Smooth muscle cell (in vitro differentiated cells): ENCODE results near the gene GCNA. TPM values are rescaled to one million over a fixed set of nuclear protein-coding genes. Genes with fewer than 3 reads are reported as not detected.

ENCODE experiments used
- DNase-seq: peaks from one replicate; lab custom pipeline; 2025; ENCODE audit not compliant: unreplicated experiment; lab: John Stamatoyannopoulos, UW
- H2AFZ ChIP-seq: fragments of 200-600 bp; sonication (generic); 2 replicates; pipeline ENCODE4 v1.6.0; 2016; ENCODE audit warnings: antibody characterized with exemption, low read depth, mild to moderate bottlenecking
- H3F3A ChIP-seq: fragments of 200-600 bp; sonication (generic); 2 replicates; pipeline ENCODE4 v1.6.0; 2017; ENCODE audit warnings: antibody characterized with exemption, low read depth
- H3K27ac ChIP-seq: fragments of 200-600 bp; sonication (generic); 2 replicates; pipeline ENCODE4 v1.5.1; 2016; ENCODE audit warnings: low read depth, mild to moderate bottlenecking
- H3K27me3 ChIP-seq: fragments of 200-600 bp; sonication (generic); 2 replicates; pipeline ENCODE4 v1.6.1; 2016; ENCODE audit warnings: low read depth, mild to moderate bottlenecking
- H3K36me3 ChIP-seq: fragments of 200-600 bp; sonication (generic); 2 replicates; pipeline ENCODE4 v1.5.1; 2016; ENCODE audit warnings: low read depth
- H3K4me1 ChIP-seq: fragments of 200-600 bp; sonication (generic); 2 replicates; pipeline ENCODE4 v1.5.1; 2016; ENCODE audit warnings: low read depth
- H3K4me2 ChIP-seq: fragments of 200-600 bp; sonication (generic); 2 replicates; pipeline ENCODE4 v1.6.0; 2016; ENCODE audit warnings: mild to moderate bottlenecking
- H3K4me3 ChIP-seq: fragments of 200-600 bp; sonication (generic); 2 replicates; pipeline ENCODE4 v1.5.1; 2016; ENCODE audit warnings: mild to moderate bottlenecking
- H3K79me2 ChIP-seq: fragments of 200-600 bp; sonication (generic); 2 replicates; pipeline ENCODE4 v1.6.0; 2016; ENCODE audit warnings: low read depth, mild to moderate bottlenecking
- H3K9ac ChIP-seq: fragments of 200-600 bp; sonication (generic); 2 replicates; pipeline ENCODE4 v1.6.0; 2016; ENCODE audit warnings: low read depth
- H3K9me3 ChIP-seq: fragments of 200-600 bp; sonication (generic); replicated peaks from 2 replicates; pipeline ENCODE4 v1.5.1; 2016; ENCODE audit warnings: low read depth
- H4K20me1 ChIP-seq: fragments of 200-600 bp; sonication (generic); 2 replicates; pipeline ENCODE4 v1.6.0; 2016; ENCODE audit warnings: low read depth
- WGBS: methylation state at CpG from one replicate; pipeline ENCODE4 v1.1.7; 2016; ENCODE audit warnings: low lambda C conversion rate; 5-methylcytosine and 5-hydroxymethylcytosine counted together
- polyA plus RNA-seq: library from polyadenylated mRNA; unstranded; fragments of >200 nt; fragmentation: Nextera tagmentation; extraction: Ambion mirVana; gene quantifications from 2 replicates; pipeline ENCODE4 v1.2.1, GENCODE V29; 2016
- total RNA-seq: library from RNA; depleted of rRNA; stranded (reverse); fragments of >200 nt; gene quantifications from 2 replicates; pipeline ENCODE4 v1.2.3, GENCODE V29; 2014
- TF ChIP-seq, protein P1 (sequence below): fragments of 200-600 bp; sonication (generic); IDR thresholded peaks from 2 replicates; pipeline ENCODE4 v1.5.1; 2017; ENCODE audit warnings: borderline replicate concordance, mild to moderate bottlenecking, antibody characterized with exemption; ENCODE audit not compliant: insufficient read depth, poor library complexity, severe bottlenecking

GCNA gene
- total and polyA plus RNA-seq, 2 experiments from 2014 or later = 0.51 to 0.94 TPM

DNA sequence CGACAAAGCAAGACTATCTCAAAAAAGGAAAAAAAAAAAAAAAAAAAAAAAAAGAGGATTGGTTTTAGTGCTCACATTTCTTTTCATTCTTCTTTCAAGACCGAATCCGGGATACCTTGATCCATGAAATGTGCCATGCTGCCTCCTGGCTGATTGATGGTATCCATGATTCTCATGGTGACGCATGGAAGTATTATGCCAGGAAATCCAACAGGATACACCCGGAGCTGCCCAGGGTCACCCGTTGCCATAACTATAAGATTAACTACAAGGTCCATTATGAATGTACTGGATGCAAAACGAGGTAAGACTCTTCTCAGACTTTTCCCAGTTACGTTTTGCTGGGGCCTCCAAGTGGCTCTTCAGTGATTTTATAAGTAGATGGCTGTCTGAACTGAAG is 34.0 kb downstream of the GCNA start:
- no peaks in the 10 kb centered on the region for H3K36me3 ChIP-seq
- no peak overlapping the region for H3K4me3 ChIP-seq
- no peaks in the 10 kb centered on the region for H3F3A ChIP-seq
- H4K20me1 ChIP-seq = no peaks in the 10 kb centered on the region
- no peak for DNase-seq
- H3K27ac ChIP-seq = no peak overlapping the region
- no peak overlapping the region for H3K9ac ChIP-seq
- H3K4me1 ChIP-seq = no peaks in the 10 kb centered on the region
- no peak overlapping the region for H2AFZ ChIP-seq
- H3K4me2 ChIP-seq = no peak overlapping the region
- WGBS = 82% methylated on average over 8 of the region's 8 CpGs
- H3K27me3 ChIP-seq = no peaks in the 10 kb centered on the region
- TF ChIP-seq, protein P1, sequence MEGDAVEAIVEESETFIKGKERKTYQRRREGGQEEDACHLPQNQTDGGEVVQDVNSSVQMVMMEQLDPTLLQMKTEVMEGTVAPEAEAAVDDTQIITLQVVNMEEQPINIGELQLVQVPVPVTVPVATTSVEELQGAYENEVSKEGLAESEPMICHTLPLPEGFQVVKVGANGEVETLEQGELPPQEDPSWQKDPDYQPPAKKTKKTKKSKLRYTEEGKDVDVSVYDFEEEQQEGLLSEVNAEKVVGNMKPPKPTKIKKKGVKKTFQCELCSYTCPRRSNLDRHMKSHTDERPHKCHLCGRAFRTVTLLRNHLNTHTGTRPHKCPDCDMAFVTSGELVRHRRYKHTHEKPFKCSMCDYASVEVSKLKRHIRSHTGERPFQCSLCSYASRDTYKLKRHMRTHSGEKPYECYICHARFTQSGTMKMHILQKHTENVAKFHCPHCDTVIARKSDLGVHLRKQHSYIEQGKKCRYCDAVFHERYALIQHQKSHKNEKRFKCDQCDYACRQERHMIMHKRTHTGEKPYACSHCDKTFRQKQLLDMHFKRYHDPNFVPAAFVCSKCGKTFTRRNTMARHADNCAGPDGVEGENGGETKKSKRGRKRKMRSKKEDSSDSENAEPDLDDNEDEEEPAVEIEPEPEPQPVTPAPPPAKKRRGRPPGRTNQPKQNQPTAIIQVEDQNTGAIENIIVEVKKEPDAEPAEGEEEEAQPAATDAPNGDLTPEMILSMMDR = no peak
- H3K9me3 ChIP-seq = no peaks in the 10 kb centered on the region
- no peaks in the 10 kb centered on the region for H3K79me2 ChIP-seq

DNA sequence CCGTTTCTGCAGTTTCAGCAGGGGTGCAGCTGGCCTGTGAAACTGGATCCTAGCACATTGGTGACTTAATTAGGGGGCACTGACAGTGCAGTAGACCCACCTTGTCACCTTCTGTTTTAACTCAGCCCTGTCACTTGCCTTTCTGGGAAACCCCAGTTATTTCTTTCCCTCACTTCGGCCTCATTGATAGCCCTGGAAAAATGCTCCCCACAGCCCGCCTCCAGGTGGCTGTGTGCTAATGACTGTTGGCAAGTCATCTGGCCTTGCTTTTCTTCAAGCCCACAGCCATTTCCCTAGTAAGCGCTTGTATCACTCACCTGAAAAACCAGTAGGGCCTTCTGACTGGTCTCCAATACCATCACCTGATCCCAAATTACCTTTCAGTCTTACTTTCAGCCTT is 36.8 kb downstream of the GCNA start:
- Histone ChIP-seq H3K27me3 (no peaks in the 10 kb centered on the region), H3K9ac (no peak overlapping the region), H3K36me3 (no peaks in the 10 kb centered on the region), H2AFZ (no peak overlapping the region), H3K4me2 (no peak overlapping the region), H4K20me1 (no peaks in the 10 kb centered on the region), H3K4me1 (no peaks in the 10 kb centered on the region), H3K9me3 (no peaks in the 10 kb centered on the region), H3K79me2 (no peaks in the 10 kb centered on the region), H3K4me3 (no peak overlapping the region), H3F3A (no peaks in the 10 kb centered on the region), H3K27ac (no peak overlapping the region)
- 91% methylated on average over 4 of the region's 4 CpGs for WGBS
- DNase-seq = no peak
- TF ChIP-seq, protein P1 = no peak

DNA sequence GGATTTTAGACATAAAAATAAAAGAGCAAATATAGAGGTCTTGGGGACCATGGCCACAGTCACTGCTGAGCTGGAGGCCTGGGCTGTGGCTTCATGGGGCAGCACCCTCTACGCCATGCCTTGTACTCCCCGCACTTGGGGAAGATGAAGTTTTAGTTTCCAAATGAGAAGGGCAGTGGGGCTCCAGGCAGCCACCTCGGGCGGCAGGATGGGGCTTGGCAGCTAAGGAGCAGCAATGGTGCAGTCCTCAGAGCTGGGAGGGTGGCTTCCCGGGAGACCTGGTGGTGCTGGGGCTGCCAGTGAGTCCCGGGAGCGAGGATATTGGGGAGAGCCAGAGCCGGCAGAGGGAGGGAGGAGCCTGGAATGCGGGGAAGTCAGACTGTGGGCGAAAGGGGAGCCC is 37.7 kb downstream of the GCNA start:
- H2AFZ ChIP-seq = no peak overlapping the region
- no peaks in the 10 kb centered on the region for H3K9me3 ChIP-seq
- TF ChIP-seq, protein P1 = no peak
- H4K20me1 ChIP-seq = no peaks in the 10 kb centered on the region
- no peak overlapping the region for H3K4me2 ChIP-seq
- no peaks in the 10 kb centered on the region for H3K36me3 ChIP-seq
- 95% methylated on average over 9 of the region's 10 CpGs for WGBS
- DNase-seq = no peak
- no peak overlapping the region for H3K4me3 ChIP-seq
- no peaks in the 10 kb centered on the region for H3K4me1 ChIP-seq
- H3K27ac ChIP-seq = no peak overlapping the region
- no peak overlapping the region for H3K9ac ChIP-seq
- no peaks in the 10 kb centered on the region for H3K27me3 ChIP-seq
- H3K79me2 ChIP-seq = no peaks in the 10 kb centered on the region
- no peaks in the 10 kb centered on the region for H3F3A ChIP-seq

DNA sequence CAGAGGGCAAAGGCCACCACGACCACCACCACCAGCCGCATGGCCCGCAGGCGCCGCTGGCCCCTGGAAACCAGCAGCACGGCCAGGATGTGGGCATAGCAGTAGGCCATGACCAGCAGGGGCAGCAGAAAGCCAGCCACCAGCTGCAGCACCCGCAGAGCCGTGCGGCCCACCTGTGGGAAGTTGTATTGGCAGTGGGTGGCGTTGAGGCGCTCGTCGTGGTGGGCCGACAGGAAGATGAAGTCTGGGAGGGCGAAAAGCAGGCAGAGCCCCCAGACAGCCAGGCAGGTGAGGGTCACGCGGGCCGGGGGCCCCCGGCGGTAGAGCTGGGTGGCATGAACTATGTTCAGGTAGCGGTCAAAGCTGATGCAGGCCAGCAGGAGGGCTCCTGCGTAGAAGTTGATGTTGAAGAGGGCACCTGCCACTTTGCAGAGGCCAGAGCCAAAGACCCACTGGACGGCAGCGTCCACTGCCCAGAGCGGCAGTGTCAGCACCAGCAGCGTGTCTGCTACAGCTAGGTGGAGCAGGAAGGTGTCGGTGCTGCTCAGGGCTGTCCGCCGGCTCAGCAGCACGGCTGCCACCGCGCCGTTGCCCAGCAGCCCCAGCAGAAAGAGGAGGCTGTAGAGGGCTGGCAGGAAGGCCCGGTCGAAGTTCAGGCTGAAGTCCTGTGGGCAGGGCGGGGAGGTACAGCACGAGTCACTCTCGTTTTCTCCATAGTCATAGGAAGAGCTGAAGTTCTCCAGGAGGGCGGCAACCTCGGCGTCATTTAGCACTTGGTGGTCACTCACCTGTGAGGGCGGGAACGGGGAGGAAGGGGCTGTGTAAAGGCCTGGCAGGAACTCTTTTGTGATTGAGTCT is 38.7 kb downstream of the GCNA start:
- DNase-seq = no peak
- no peaks in the 10 kb centered on the region for H3K36me3 ChIP-seq
- 90% methylated on average over 42 of the region's 43 CpGs for WGBS
- no peaks in the 10 kb centered on the region for H3K79me2 ChIP-seq
- H3K4me2 ChIP-seq = no peak overlapping the region
- H3K27me3 ChIP-seq = no peaks in the 10 kb centered on the region
- H3K9ac ChIP-seq = no peak overlapping the region
- H3F3A ChIP-seq = no peaks in the 10 kb centered on the region
- TF ChIP-seq, protein P1 = no peak
- H3K4me3 ChIP-seq = no peak overlapping the region
- H3K4me1 ChIP-seq = no peaks in the 10 kb centered on the region
- H2AFZ ChIP-seq = no peak overlapping the region
- H3K9me3 ChIP-seq = no peaks in the 10 kb centered on the region
- no peaks in the 10 kb centered on the region for H4K20me1 ChIP-seq
- no peak overlapping the region for H3K27ac ChIP-seq
